Astrocyte (in vitro differentiated cells and primary cell): ENCODE results near the gene TMEM259. TPM values are rescaled to one million over a fixed set of nuclear protein-coding genes. Genes with fewer than 3 reads are reported as not detected.
A peak's percentile ranks its signal among the peaks of the same experiment; 100 is the strongest.

Source experiments
- DNase-seq: peaks from one replicate; pipeline ENCODE4 v3.0.0-alpha.2; 2010; ENCODE audit warnings: low read depth
- FAIRE-seq: peaks from 2 replicates; lab custom pipeline; 2011; peaks lifted over from hg19 to GRCh38; lab: Jason Lieb, UNC
- H2AFZ ChIP-seq: 2 replicates; pipeline ENCODE4 v1.6.0; 2012; ENCODE audit warnings: low read depth, low read length, inconsistent platforms
- H3K27ac ChIP-seq: 2 replicates; pipeline ENCODE4 v1.5.1; 2011; ENCODE audit warnings: low read depth, low read length, inconsistent platforms
- H3K27me3 ChIP-seq: 2 replicates; pipeline ENCODE4 v1.6.0; 2011; ENCODE audit warnings: low read length, inconsistent platforms; ENCODE audit not compliant: insufficient read depth
- H3K36me3 ChIP-seq: 2 replicates; pipeline ENCODE4 v1.5.1; 2011; ENCODE audit warnings: low read length, inconsistent platforms; ENCODE audit not compliant: insufficient read depth
- H3K4me1 ChIP-seq: 2 replicates; pipeline ENCODE4 v1.5.1; 2011; ENCODE audit warnings: low read length, inconsistent platforms; ENCODE audit not compliant: insufficient read depth
- H3K4me2 ChIP-seq: 2 replicates; pipeline ENCODE4 v1.6.0; 2012; ENCODE audit warnings: low read length, inconsistent platforms
- H3K4me3 ChIP-seq: 2 replicates; pipeline ENCODE4 v1.5.1; 2011; ENCODE audit warnings: low read depth, mild to moderate bottlenecking, low read length, inconsistent platforms; ENCODE audit not compliant: insufficient read depth
- H3K79me2 ChIP-seq: 2 replicates; pipeline ENCODE4 v1.6.0; 2012; ENCODE audit warnings: mild to moderate bottlenecking, low read length, inconsistent platforms; ENCODE audit not compliant: insufficient read depth
- H3K9ac ChIP-seq: 2 replicates; pipeline ENCODE4 v1.6.0; 2012; ENCODE audit warnings: mild to moderate bottlenecking, low read length, inconsistent platforms
- H3K9me3 ChIP-seq: 2 replicates; pipeline ENCODE4 v1.5.1; 2012; ENCODE audit warnings: low read depth, mild to moderate bottlenecking, low read length, inconsistent platforms; ENCODE audit not compliant: insufficient read depth
- H4K20me1 ChIP-seq: 2 replicates; pipeline ENCODE4 v1.6.0; 2012; ENCODE audit warnings: low read length, inconsistent platforms; ENCODE audit not compliant: insufficient read depth
- H3K27ac Mint-ChIP-seq: one replicate; pipeline ENCODE4 v1.8.0; 2021; ENCODE audit warnings: mild to moderate bottlenecking, mixed read lengths; ENCODE audit not compliant: unreplicated experiment
- H3K27me3 Mint-ChIP-seq: one replicate; pipeline ENCODE4 v1.8.0; 2021; ENCODE audit warnings: low read depth, mixed read lengths; ENCODE audit not compliant: unreplicated experiment
- H3K36me3 Mint-ChIP-seq: one replicate; pipeline ENCODE4 v1.8.0; 2021; ENCODE audit warnings: low read depth, mixed read lengths; ENCODE audit not compliant: unreplicated experiment
- H3K4me1 Mint-ChIP-seq: one replicate; pipeline ENCODE4 v1.8.0; 2021; ENCODE audit warnings: low read depth, mixed read lengths; ENCODE audit not compliant: unreplicated experiment
- H3K4me3 Mint-ChIP-seq: one replicate; pipeline ENCODE4 v1.8.0; 2021; ENCODE audit warnings: mild to moderate bottlenecking, moderate library complexity, mixed read lengths; ENCODE audit not compliant: unreplicated experiment
- H3K9me3 Mint-ChIP-seq: one replicate; pipeline ENCODE4 v1.8.0; 2021; ENCODE audit warnings: mild to moderate bottlenecking, mixed read lengths; ENCODE audit not compliant: unreplicated experiment
- EZH2 ChIP-seq: IDR thresholded peaks from 2 replicates; pipeline ENCODE4 v1.6.1; 2012; ENCODE audit warnings: mild to moderate bottlenecking, low read length, inconsistent platforms; ENCODE audit not compliant: insufficient read depth
- total RNA-seq: library from RNA; stranded (reverse); gene quantifications from 2 replicates; pipeline ENCODE4 v1.2.1, GENCODE V29; 2021
- TF ChIP-seq, protein P1 (sequence below): IDR thresholded peaks from 2 replicates; pipeline ENCODE4 v1.5.1; 2011; ENCODE audit warnings: low read depth, mild to moderate bottlenecking, inconsistent platforms, low read length, moderate library complexity; ENCODE audit not compliant: insufficient read depth

Gene TMEM259
- total RNA-seq, 1 donor from 2014 or later, result 155 TPM

DNA sequence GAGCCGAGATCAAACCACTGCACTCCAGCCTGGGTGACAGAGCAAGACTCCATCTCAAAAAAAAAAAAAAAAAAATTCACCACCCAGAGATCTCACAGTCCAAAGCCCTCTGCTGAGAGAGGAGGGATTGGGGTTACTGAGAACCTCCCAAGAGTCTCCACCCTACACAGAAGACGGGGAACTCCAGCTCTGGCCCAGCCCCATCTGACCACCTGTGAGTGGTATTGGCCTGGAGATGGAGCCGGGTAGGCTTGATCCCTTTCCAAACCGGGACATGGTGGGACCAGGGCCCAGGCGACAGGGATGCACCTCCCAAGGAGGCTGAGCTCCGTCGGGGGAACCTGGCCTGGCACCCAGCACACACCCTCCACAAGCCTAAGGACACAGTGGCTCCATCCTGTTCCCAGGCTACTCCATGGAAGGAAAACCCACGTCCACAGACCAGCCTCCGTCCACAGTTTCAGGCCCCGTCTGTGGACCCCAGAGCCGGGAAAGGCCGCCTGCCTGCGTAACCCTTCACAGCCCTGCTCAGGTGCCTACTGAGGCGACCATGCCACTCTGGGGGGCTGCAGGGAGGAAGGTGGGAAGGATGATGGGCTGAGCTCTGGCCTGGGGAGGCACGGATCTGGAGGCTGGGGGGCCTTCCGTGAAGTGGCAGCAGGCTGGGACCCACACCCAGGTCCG, 1.8 kb downstream of the TMEM259 start:
- Histone ChIP-seq H3K4me1 (peaks cover 34% of the 10 kb centered on the region), H2AFZ (no peak overlapping the region), H3K4me2 (peak overlapping the region; percentile 100), H3K27ac (no peak overlapping the region), H3K27me3 (no peaks in the 10 kb centered on the region), H3K4me3 (peak overlapping the region; percentile 83), H3K79me2 (peaks cover 69% of the 10 kb centered on the region), H4K20me1 (peaks cover 65% of the 10 kb centered on the region), H3K9ac (peak overlapping the region; percentile 92), H3K36me3 (no peaks in the 10 kb centered on the region), H3K9me3 (no peaks in the 10 kb centered on the region)
- TF ChIP-seq, protein P1, sequence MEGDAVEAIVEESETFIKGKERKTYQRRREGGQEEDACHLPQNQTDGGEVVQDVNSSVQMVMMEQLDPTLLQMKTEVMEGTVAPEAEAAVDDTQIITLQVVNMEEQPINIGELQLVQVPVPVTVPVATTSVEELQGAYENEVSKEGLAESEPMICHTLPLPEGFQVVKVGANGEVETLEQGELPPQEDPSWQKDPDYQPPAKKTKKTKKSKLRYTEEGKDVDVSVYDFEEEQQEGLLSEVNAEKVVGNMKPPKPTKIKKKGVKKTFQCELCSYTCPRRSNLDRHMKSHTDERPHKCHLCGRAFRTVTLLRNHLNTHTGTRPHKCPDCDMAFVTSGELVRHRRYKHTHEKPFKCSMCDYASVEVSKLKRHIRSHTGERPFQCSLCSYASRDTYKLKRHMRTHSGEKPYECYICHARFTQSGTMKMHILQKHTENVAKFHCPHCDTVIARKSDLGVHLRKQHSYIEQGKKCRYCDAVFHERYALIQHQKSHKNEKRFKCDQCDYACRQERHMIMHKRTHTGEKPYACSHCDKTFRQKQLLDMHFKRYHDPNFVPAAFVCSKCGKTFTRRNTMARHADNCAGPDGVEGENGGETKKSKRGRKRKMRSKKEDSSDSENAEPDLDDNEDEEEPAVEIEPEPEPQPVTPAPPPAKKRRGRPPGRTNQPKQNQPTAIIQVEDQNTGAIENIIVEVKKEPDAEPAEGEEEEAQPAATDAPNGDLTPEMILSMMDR, result no peak
- no peak for FAIRE-seq
- DNase-seq, result no peak
- Mint-ChIP-seq H3K4me3 (peak overlapping the region; percentile 95), H3K27me3 (no peaks in the 10 kb centered on the region), H3K4me1 (peaks cover 22% of the 10 kb centered on the region), H3K9me3 (no peaks in the 10 kb centered on the region), H3K27ac (peak overlapping the region; percentile 75), H3K36me3 (no peaks in the 10 kb centered on the region)

DNA sequence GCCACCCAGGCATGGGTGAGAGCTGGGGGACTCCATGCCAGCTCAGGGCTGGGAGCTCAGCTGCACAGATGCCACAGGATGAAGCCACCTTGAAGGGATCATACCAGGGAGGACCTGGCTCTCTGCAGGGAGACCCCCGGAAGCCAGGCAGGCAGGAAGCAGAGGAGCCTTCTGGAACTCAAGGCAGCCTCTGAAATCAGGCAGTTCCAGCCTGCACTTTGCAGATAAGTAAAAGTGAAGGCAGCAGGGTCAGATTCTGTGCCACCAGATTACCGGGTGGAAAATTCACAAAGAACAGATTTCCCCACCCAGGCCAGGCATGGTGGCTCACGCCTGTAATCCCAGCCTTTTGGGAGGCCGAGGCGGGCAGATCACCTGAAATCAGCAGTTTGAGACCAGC, 2.5 kb downstream of the TMEM259 start:
- no peaks in the 10 kb centered on the region for H3K27me3 Mint-ChIP-seq
- no peaks in the 10 kb centered on the region for H3K27me3 ChIP-seq
- H2AFZ ChIP-seq, result no peak overlapping the region
- H3K4me1 Mint-ChIP-seq, result peaks cover 22% of the 10 kb centered on the region
- H3K9me3 Mint-ChIP-seq, result no peaks in the 10 kb centered on the region
- H3K4me3 Mint-ChIP-seq, result peak overlapping the region; percentile 95
- peaks cover 76% of the 10 kb centered on the region for H3K79me2 ChIP-seq
- no peak overlapping the region for H3K9ac ChIP-seq
- H3K36me3 Mint-ChIP-seq, result no peaks in the 10 kb centered on the region
- no peaks in the 10 kb centered on the region for H3K9me3 ChIP-seq
- H3K4me3 ChIP-seq, result no peak overlapping the region
- peaks cover 34% of the 10 kb centered on the region for H3K4me1 ChIP-seq
- H3K27ac Mint-ChIP-seq, result no peak overlapping the region
- H4K20me1 ChIP-seq, result peaks cover 72% of the 10 kb centered on the region
- FAIRE-seq, result no peak
- H3K4me2 ChIP-seq, result no peak overlapping the region
- no peaks in the 10 kb centered on the region for H3K36me3 ChIP-seq
- no peak overlapping the region for H3K27ac ChIP-seq
- no peak for DNase-seq
- TF ChIP-seq, protein P1, result no peak
- TF ChIP-seq EZH2, result no peak

DNA sequence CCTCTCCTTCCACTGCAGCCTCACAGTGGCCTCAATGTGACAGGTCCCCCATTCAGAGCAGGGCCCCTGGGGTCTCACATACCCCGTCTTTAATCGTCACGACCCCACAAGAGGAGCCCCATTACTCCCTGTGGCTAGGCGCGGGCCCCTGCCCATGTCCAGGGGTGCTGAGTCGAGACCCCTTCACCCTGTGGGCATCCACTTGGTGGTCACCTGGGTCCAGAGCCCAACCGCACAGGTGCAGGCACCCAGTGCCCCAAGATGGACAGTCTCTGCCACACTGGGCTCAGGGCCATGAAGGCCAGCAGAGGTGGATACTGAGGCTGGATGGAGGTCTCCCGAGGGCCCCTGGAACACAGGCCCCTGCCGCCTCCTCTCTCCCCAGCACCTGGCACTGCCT, 3.0 kb downstream of the TMEM259 start:
- FAIRE-seq (no peak), DNase-seq (no peak)
- H3K9me3 Mint-ChIP-seq, result no peaks in the 10 kb centered on the region
- H3K36me3 Mint-ChIP-seq, result no peaks in the 10 kb centered on the region
- Histone ChIP-seq H3K4me2 (peak overlapping the region; percentile 70), H3K36me3 (no peaks in the 10 kb centered on the region), H4K20me1 (peaks cover 77% of the 10 kb centered on the region), H3K9me3 (no peaks in the 10 kb centered on the region), H3K4me3 (no peak overlapping the region), H3K4me1 (peaks cover 34% of the 10 kb centered on the region), H3K9ac (peak overlapping the region; percentile 51), H3K27me3 (no peaks in the 10 kb centered on the region), H3K79me2 (peaks cover 81% of the 10 kb centered on the region), H2AFZ (no peak overlapping the region), H3K27ac (no peak overlapping the region)
- TF ChIP-seq, protein P1, result no peak
- no peak for TF ChIP-seq EZH2
- peak overlapping the region; percentile 50 for H3K4me3 Mint-ChIP-seq
- H3K4me1 Mint-ChIP-seq, result peaks cover 22% of the 10 kb centered on the region
- no peaks in the 10 kb centered on the region for H3K27me3 Mint-ChIP-seq
- H3K27ac Mint-ChIP-seq, result no peak overlapping the region
